HCT116 (cell line): Measurements from ENCODE around the gene MAL. TPM values are rescaled to one million over a fixed set of nuclear protein-coding genes. Genes with fewer than 3 reads are reported as not detected.

ENCODE experiments used
- ATAC-seq: fragments of 200-7000 bp; cut with Tn5 transposase; 2 replicates; pipeline ENCODE4 v1.9.1; 2020; ENCODE audit warnings: mild to moderate bottlenecking, moderate library complexity
- BruUV-seq: library from RNA; stranded (reverse); fragments of 400-500 nt; replicated peaks from 2 replicates; lab custom pipeline; 2021; lab: Mats Ljungman, UMichigan
- CTCF ChIA-PET: fragments of 300-600 bp; sonication (Branson Sonifier 250); formaldehyde crosslinking; loops from one replicate; lab custom pipeline; 2021; ENCODE audit warnings: antibody characterized with exemption; lab: Charles Lee
- POLR2A ChIA-PET: fragments of 300-600, 350-600 bp; sonication (Branson Sonifier 250); formaldehyde crosslinking; loops from one replicate; lab custom pipeline; 2021; ENCODE audit warnings: antibody characterized with exemption; lab: Charles Lee
- RAD21 ChIA-PET, 2 experiments: fragments of 300-600 bp; sonication (Branson Sonifier 250); formaldehyde crosslinking; loops; one replicate each; lab custom pipeline; 2023; ENCODE audit warnings: low total read pairs in 2 of 2; ENCODE audit not compliant: uncharacterized antibody in 2 of 2, unreplicated experiment in 2 of 2, low non-redundant PET in 1 of 2; lab: Charles Lee
- DNase-seq: peaks from one replicate; pipeline ENCODE4 v3.0.0-alpha.2; 2010; ENCODE audit warnings: low read depth, low spot score
- H2AFZ ChIP-seq: fragments of 200-600 bp; shearing (Covaris generic), sonication (generic); 2 replicates; pipeline ENCODE4 v1.6.1; 2017; ENCODE audit warnings: low read depth, mixed run types, mixed read lengths, antibody characterized with exemption, low read length; ENCODE audit not compliant: poor library complexity, severe bottlenecking
- H3K27ac ChIP-seq: 2 replicates; pipeline ENCODE4 v1.5.1; 2012; ENCODE audit warnings: low read depth, low read length
- H3K27me3 ChIP-seq: fragments of 200-600 bp; sonication (generic); 2 replicates; pipeline ENCODE4 v1.6.1; 2016; ENCODE audit warnings: mixed run types, low read length, mixed read lengths; ENCODE audit not compliant: insufficient read depth
- H3K36me3 ChIP-seq, 2 experiments: fragments of 200-500 bp in 1 of 2; fragments of 200-600 bp in 1 of 2; sonication (Bioruptor generic) in 1 of 2; sonication (generic) in 1 of 2; 2 replicates each; pipeline versions ENCODE4 v1.5.1 to v1.6.1; 2014 to 2016; ENCODE audit warnings: low read length in 2 of 2, inconsistent platforms in 1 of 2, mixed read lengths in 1 of 2, mixed run types in 1 of 2; ENCODE audit not compliant: insufficient read depth in 2 of 2, control insufficient read depth in 1 of 2
- H3K4me1 ChIP-seq, 2 experiments: fragments of 200-600 bp in 1 of 2; sonication (generic) in 1 of 2; 2 replicates each; pipeline versions ENCODE4 v1.5.1 to v1.6.1; 2012 to 2017; ENCODE audit warnings: low read length in 2 of 2, inconsistent platforms in 1 of 2, mild to moderate bottlenecking in 1 of 2, mixed read lengths in 1 of 2, mixed run types in 1 of 2, moderate library complexity in 1 of 2; ENCODE audit not compliant: insufficient read depth in 2 of 2, control insufficient read depth in 1 of 2
- H3K4me2 ChIP-seq: fragments of 200-600 bp; sonication (generic); 2 replicates; pipeline ENCODE4 v1.6.1; 2017; ENCODE audit warnings: mixed run types, low read length, mixed read lengths
- H3K4me3 ChIP-seq, 2 experiments: fragments of 200-600 bp in 1 of 2; sonication (generic) in 1 of 2; replicated peaks in 1 of 2; 2 replicates each; pipeline ENCODE4 v1.5.1; 2011 to 2016; ENCODE audit warnings: low read length in 2 of 2, control low read depth in 1 of 2, low read depth in 1 of 2, mild to moderate bottlenecking in 1 of 2, mixed read lengths in 1 of 2, mixed run types in 1 of 2
- H3K79me2 ChIP-seq: fragments of 200-600 bp; sonication (generic); 2 replicates; pipeline ENCODE4 v1.6.1; 2017; ENCODE audit warnings: mild to moderate bottlenecking, mixed run types, low read length, moderate library complexity, mixed read lengths; ENCODE audit not compliant: insufficient read depth
- H3K9ac ChIP-seq: fragments of 200-600 bp; sonication (generic); 2 replicates; pipeline ENCODE4 v1.6.1; 2016; ENCODE audit warnings: low read length, mixed read lengths
- H3K9me2 ChIP-seq: fragments of 200-600 bp; sonication (generic), shearing (Covaris generic); 2 replicates; pipeline ENCODE4 v1.6.1; 2017; ENCODE audit warnings: mixed run types, mild to moderate bottlenecking, moderate library complexity; ENCODE audit not compliant: insufficient read depth
- H3K9me3 ChIP-seq, 2 experiments: fragments of 200-500 bp in 1 of 2; fragments of 200-600 bp in 1 of 2; sonication (Bioruptor generic) in 1 of 2; sonication (generic) in 1 of 2; 2 replicates each; pipeline ENCODE4 v1.6.1; 2014 to 2017; ENCODE audit warnings: low read length in 2 of 2, mixed read lengths in 2 of 2, inconsistent platforms in 1 of 2, low read depth in 1 of 2, mild to moderate bottlenecking in 1 of 2, mixed run types in 1 of 2, moderate library complexity in 1 of 2; ENCODE audit not compliant: control insufficient read depth in 1 of 2, insufficient read depth in 1 of 2
- H4K20me1 ChIP-seq: fragments of 200-600 bp; sonication (generic), shearing (Covaris generic); 2 replicates; pipeline ENCODE4 v1.6.1; 2017; ENCODE audit warnings: mixed run types, mild to moderate bottlenecking, moderate library complexity; ENCODE audit not compliant: insufficient read depth
- EGR1 ChIP-seq: IDR thresholded peaks from 2 replicates; pipeline ENCODE4 v1.6.1; 2012; ENCODE audit warnings: low read depth
- ELF1 ChIP-seq: IDR thresholded peaks from 2 replicates; pipeline ENCODE4 v1.6.1; 2012; ENCODE audit warnings: low read depth, borderline replicate concordance
- EZH2phosphoT487 ChIP-seq: fragments of 200-600 bp; IDR thresholded peaks from 2 replicates; pipeline ENCODE4 v1.6.1; 2018; ENCODE audit warnings: antibody characterized with exemption, borderline replicate concordance
- FOSL1 ChIP-seq: IDR thresholded peaks from 2 replicates; pipeline ENCODE4 v1.6.1; 2012; ENCODE audit warnings: low read depth
- JUND ChIP-seq: IDR thresholded peaks from 2 replicates; pipeline ENCODE4 v1.6.1; 2012
- POLR2A ChIP-seq: IDR thresholded peaks from 2 replicates; pipeline ENCODE4 v1.7.0; 2011; ENCODE audit warnings: borderline replicate concordance; ENCODE audit not compliant: insufficient read depth, insufficient read length; ENCODE audit errors: extremely low read depth
- POLR2AphosphoS5 ChIP-seq: IDR thresholded peaks from 2 replicates; pipeline ENCODE4 v1.6.1; 2011; ENCODE audit warnings: mild to moderate bottlenecking, low read depth, low read length, moderate library complexity
- RAD21 ChIP-seq: IDR thresholded peaks from 2 replicates; pipeline ENCODE4 v1.6.1; 2012; ENCODE audit warnings: low read depth, mild to moderate bottlenecking
- SIN3A ChIP-seq: IDR thresholded peaks from 2 replicates; pipeline ENCODE4 v1.6.1; 2012; ENCODE audit warnings: low read depth
- SP1 ChIP-seq: IDR thresholded peaks from 2 replicates; pipeline ENCODE4 v1.6.1; 2012; ENCODE audit warnings: low read depth
- SRF ChIP-seq: IDR thresholded peaks from 2 replicates; pipeline ENCODE4 v1.6.1; 2012; ENCODE audit warnings: low read depth
- YY1 ChIP-seq: IDR thresholded peaks from 2 replicates; pipeline ENCODE4 v1.6.1; 2011; ENCODE audit warnings: low read length, low read depth, moderate library complexity, mild to moderate bottlenecking; ENCODE audit not compliant: insufficient replicate concordance; ENCODE audit errors: extremely low read depth
- ZFX ChIP-seq: fragments of 450-650 bp; IDR thresholded peaks from 2 replicates; pipeline ENCODE4 v1.6.1; 2017
- ZNF274 ChIP-seq: fragments of 200-500 bp; sonication (Bioruptor generic); IDR thresholded peaks from 2 replicates; pipeline ENCODE4 v1.6.1; 2014; ENCODE audit warnings: mild to moderate bottlenecking, low read depth, low read length, inconsistent platforms
- intact Hi-C: fragments of 100-400 bp; cut with micrococcal nuclease; formaldehyde crosslinking; loops from 2 replicates; pipeline ENCODE4 v1.10.0; 2022
- total RNA-seq: library from RNA; stranded (reverse); gene quantifications from one replicate; pipeline ENCODE4 v1.2.1, GENCODE V29; 2021; ENCODE audit not compliant: unreplicated experiment
- TF ChIP-seq, protein P1 (sequence below): IDR thresholded peaks from 2 replicates; pipeline ENCODE4 v1.6.1; 2012
- TF ChIP-seq, protein P2 (sequence below), 3 experiments: fragments of 200-600 bp in 1 of 3; sonication (generic) in 1 of 3; IDR thresholded peaks in 2 of 3; conservative IDR thresholded peaks in 1 of 3; 2 replicates each; pipeline ENCODE4 v1.5.1; 2012 to 2017; ENCODE audit warnings: low read depth in 2 of 3, low read length in 2 of 3, antibody characterized with exemption in 1 of 3, borderline replicate concordance in 1 of 3, control low read depth in 1 of 3, mild to moderate bottlenecking in 1 of 3, mixed read lengths in 1 of 3, mixed run types in 1 of 3, moderate library complexity in 1 of 3; ENCODE audit not compliant: insufficient read depth in 1 of 3
- TF ChIP-seq, protein P3 (sequence below): IDR thresholded peaks from 2 replicates; pipeline ENCODE4 v1.6.1; 2012

MAL gene
- total RNA-seq, 1 experiment from 2014 or later, result not detected

DNA sequence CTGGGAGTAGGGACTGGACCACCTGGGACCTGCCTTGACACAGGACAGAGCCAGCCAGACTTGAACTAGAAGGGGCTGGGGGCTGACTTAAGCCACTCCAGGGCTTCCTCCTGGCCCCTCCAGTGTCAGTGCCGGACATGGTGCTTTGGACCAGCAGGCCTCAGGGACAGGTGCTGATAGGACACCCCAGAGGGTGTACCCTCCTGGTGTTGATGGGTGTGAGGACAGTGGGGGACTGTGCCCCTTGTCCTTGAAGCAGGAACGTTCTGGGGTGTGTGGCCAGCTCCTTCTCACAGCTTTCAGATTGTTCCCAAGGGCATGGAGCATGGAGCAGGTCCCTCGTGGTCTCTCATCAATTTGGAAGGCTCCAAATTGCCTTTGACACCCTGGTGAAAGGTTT is 6.8 kb downstream of the MAL start:
- no TSS peak for BruUV-seq
- TF ChIP-seq RAD21 (no peak), ZFX (no peak), SIN3A (no peak), POLR2AphosphoS5 (no peak), JUND (no peak), SP1 (no peak), SRF (no peak), EZH2phosphoT487 (no peak), EGR1 (no peak), ELF1 (no peak), FOSL1 (no peak), POLR2A (no peak), ZNF274 (no peak), YY1 (no peak)
- TF ChIP-seq, protein P1, sequence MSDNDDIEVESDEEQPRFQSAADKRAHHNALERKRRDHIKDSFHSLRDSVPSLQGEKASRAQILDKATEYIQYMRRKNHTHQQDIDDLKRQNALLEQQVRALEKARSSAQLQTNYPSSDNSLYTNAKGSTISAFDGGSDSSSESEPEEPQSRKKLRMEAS, result no peak
- TF ChIP-seq, protein P2, sequence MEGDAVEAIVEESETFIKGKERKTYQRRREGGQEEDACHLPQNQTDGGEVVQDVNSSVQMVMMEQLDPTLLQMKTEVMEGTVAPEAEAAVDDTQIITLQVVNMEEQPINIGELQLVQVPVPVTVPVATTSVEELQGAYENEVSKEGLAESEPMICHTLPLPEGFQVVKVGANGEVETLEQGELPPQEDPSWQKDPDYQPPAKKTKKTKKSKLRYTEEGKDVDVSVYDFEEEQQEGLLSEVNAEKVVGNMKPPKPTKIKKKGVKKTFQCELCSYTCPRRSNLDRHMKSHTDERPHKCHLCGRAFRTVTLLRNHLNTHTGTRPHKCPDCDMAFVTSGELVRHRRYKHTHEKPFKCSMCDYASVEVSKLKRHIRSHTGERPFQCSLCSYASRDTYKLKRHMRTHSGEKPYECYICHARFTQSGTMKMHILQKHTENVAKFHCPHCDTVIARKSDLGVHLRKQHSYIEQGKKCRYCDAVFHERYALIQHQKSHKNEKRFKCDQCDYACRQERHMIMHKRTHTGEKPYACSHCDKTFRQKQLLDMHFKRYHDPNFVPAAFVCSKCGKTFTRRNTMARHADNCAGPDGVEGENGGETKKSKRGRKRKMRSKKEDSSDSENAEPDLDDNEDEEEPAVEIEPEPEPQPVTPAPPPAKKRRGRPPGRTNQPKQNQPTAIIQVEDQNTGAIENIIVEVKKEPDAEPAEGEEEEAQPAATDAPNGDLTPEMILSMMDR (IDR thresholded peaks at IDR 0.05 in 2 of 3, conservative IDR thresholded peaks at IDR 0.05 in 1 of 3; ENCODE audit: borderline replicate concordance in 1 of 3, insufficient read depth in 1 of 3, low read depth in 2 of 3, low read length in 2 of 3), result no peak
- TF ChIP-seq, protein P3, sequence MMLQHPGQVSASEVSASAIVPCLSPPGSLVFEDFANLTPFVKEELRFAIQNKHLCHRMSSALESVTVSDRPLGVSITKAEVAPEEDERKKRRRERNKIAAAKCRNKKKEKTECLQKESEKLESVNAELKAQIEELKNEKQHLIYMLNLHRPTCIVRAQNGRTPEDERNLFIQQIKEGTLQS, result no peak
- no peaks in the 10 kb centered on the region for H3K79me2 ChIP-seq
- ChIA-PET RAD21 (no interaction called here), POLR2A (no interaction called here), CTCF (interaction anchor here (1.6 kb wide), 1 partner anchor 10 kb away, joined by 7 read pairs; no protein-coding TSS in a partner anchor)
- ATAC-seq (no peak), DNase-seq (no peak)
- H3K36me3 ChIP-seq, result no peaks in the 10 kb centered on the region
- no peaks in the 10 kb centered on the region for H3K9me2 ChIP-seq
- no peak overlapping the region for H2AFZ ChIP-seq
- H4K20me1 ChIP-seq, result no peaks in the 10 kb centered on the region
- intact Hi-C loops, result no loop called here
- H3K9me3 ChIP-seq, result no peaks in the 10 kb centered on the region
- H3K4me1 ChIP-seq, result peaks cover 7 to 27% of the 10 kb centered on the region in 2 experiments
- H3K9ac ChIP-seq, result no peak overlapping the region
- H3K27ac ChIP-seq, result no peak overlapping the region
- no peak overlapping the region for H3K4me2 ChIP-seq
- no peaks in the 10 kb centered on the region for H3K27me3 ChIP-seq
- no peak overlapping the region for H3K4me3 ChIP-seq
